Measurements from ENCODE around the gene TRH. TPM values are rescaled to one million over a fixed set of nuclear protein-coding genes. Genes with fewer than 3 reads are reported as not detected.

Gene TRH
- total and polyA plus RNA-seq, 2 donors (not counting 3 experiments of a cell fraction or from before 2014, with no cell fraction given): not detected

GRCh38 chr3:129976286-129976685, 1.8 kb downstream of the TRH start:
- FAIRE-seq: no peak
- Histone ChIP-seq H3K9me1 (replicated peaks; ENCODE audit: control insufficient read depth, extremely low read depth, insufficient read depth, low read length) (no peaks in the 10 kb centered on the region), H3K9ac (replicated peaks; ENCODE audit: extremely low read depth, insufficient read depth, low read length) (no peak overlapping the region), H3K9me3 (replicated peaks; ENCODE audit: control insufficient read depth, insufficient read depth, low read length) (no peaks in the 10 kb centered on the region), H3K79me2 (ENCODE audit: control insufficient read depth, insufficient read depth, low read length) (no peaks in the 10 kb centered on the region), H3K27ac (ENCODE audit: insufficient read depth, low read depth, low read length) (no peak overlapping the region), H3K4me2 (ENCODE audit: insufficient read depth, low read length) (no peak overlapping the region), H3K4me1 (ENCODE audit: control insufficient read depth, extremely low read depth, insufficient read depth, low read length) (no peaks in the 10 kb centered on the region), H3K36me3 (ENCODE audit: control insufficient read depth in 2 of 2, extremely low read depth in 1 of 2, insufficient read depth in 2 of 2, low read length in 2 of 2) (no peaks in the 10 kb centered on the region), H2AFZ (ENCODE audit: low read depth, low read length) (no peak overlapping the region), H3K27me3 (ENCODE audit: control insufficient read depth in 2 of 2, insufficient read depth in 2 of 2, low read length in 2 of 2) (peaks cover 52 to 53% of the 10 kb centered on the region in 2 experiments), H4K20me1 (replicated peaks; ENCODE audit: control insufficient read depth, extremely low read depth, insufficient read depth, low read length) (no peaks in the 10 kb centered on the region), H3K4me3 (replicated peaks in 1 of 3; ENCODE audit: insufficient read depth in 1 of 3, low read depth in 1 of 3, low read length in 3 of 3) (no peak overlapping the region)
- BruUV-seq (replicated peaks): no TSS peak
- no peak for TF ChIP-seq CTCF (IDR thresholded peaks at IDR 0.05; ENCODE audit: extremely low read depth in 1 of 2, insufficient read depth in 1 of 2, low read depth in 1 of 2, low read length in 2 of 2)
- no peak for TF ChIP-seq JUN (IDR thresholded peaks at IDR 0.05; ENCODE audit: borderline replicate concordance, insufficient read depth, insufficient read length, low read depth)
- no peak for TF ChIP-seq GATA2 (IDR thresholded peaks at IDR 0.05; ENCODE audit: insufficient read depth, insufficient read length, low read depth, low read length)
- no peak for DNase-seq (ENCODE audit: low read depth, low spot score)
- CTCF ChIA-PET: no interaction called here
- intact Hi-C loops (cut with micrococcal nuclease) (no loop called here), dilution Hi-C loops (cut with MboI; ENCODE audit: extremely low pct_ligation_motif_present, low sequenced_read_pairs) (no loop called here)
- POLR2A ChIA-PET: no interaction called here

- ChIA-PET POLR2A (no interaction called here), CTCF (interaction anchor here (1.5 kb wide), 1 partner anchor 16 kb away, joined by 4 read pairs; no protein-coding TSS in a partner anchor)
- Histone ChIP-seq H3K9me1 (replicated peaks; ENCODE audit: control insufficient read depth, extremely low read depth, insufficient read depth, low read length) (no peaks in the 10 kb centered on the region), H3K36me3 (ENCODE audit: control insufficient read depth in 2 of 2, extremely low read depth in 1 of 2, insufficient read depth in 2 of 2, low read length in 2 of 2) (no peaks in the 10 kb centered on the region), H3K79me2 (ENCODE audit: control insufficient read depth, insufficient read depth, low read length) (no peaks in the 10 kb centered on the region), H3K27me3 (ENCODE audit: control insufficient read depth in 2 of 2, insufficient read depth in 2 of 2, low read length in 2 of 2) (peaks cover 42 to 43% of the 10 kb centered on the region in 2 experiments), H3K4me3 (replicated peaks in 1 of 3; ENCODE audit: insufficient read depth in 1 of 3, low read depth in 1 of 3, low read length in 3 of 3) (no peak overlapping the region), H3K4me1 (ENCODE audit: control insufficient read depth, extremely low read depth, insufficient read depth, low read length) (no peaks in the 10 kb centered on the region), H2AFZ (ENCODE audit: low read depth, low read length) (no peak overlapping the region), H3K4me2 (ENCODE audit: insufficient read depth, low read length) (no peak overlapping the region), H4K20me1 (replicated peaks; ENCODE audit: control insufficient read depth, extremely low read depth, insufficient read depth, low read length) (no peaks in the 10 kb centered on the region), H3K9me3 (replicated peaks; ENCODE audit: control insufficient read depth, insufficient read depth, low read length) (no peaks in the 10 kb centered on the region), H3K27ac (ENCODE audit: insufficient read depth, low read depth, low read length) (no peak overlapping the region), H3K9ac (replicated peaks; ENCODE audit: extremely low read depth, insufficient read depth, low read length) (no peak overlapping the region)
- FAIRE-seq: no peak
- intact Hi-C loops (cut with micrococcal nuclease) (no loop called here), dilution Hi-C loops (cut with MboI; ENCODE audit: extremely low pct_ligation_motif_present, low sequenced_read_pairs) (no loop called here)
- no peak for DNase-seq (ENCODE audit: low read depth, low spot score)
- no peak for TF ChIP-seq MAX (IDR thresholded peaks at IDR 0.05; ENCODE audit: insufficient read depth, insufficient read length)
- TF ChIP-seq EZH2 (IDR thresholded peaks at IDR 0.05; ENCODE audit: borderline replicate concordance, low read depth, low read length, severe bottlenecking): no peak
- no peak for TF ChIP-seq CTCF (IDR thresholded peaks at IDR 0.05; ENCODE audit: extremely low read depth in 1 of 2, insufficient read depth in 1 of 2, low read depth in 1 of 2, low read length in 2 of 2)
- TF ChIP-seq GATA2 (IDR thresholded peaks at IDR 0.05; ENCODE audit: insufficient read depth, insufficient read length, low read depth, low read length): no peak
- no peak for TF ChIP-seq FOS (IDR thresholded peaks at IDR 0.05; ENCODE audit: borderline replicate concordance, insufficient read depth, low read length)
- TF ChIP-seq JUN (IDR thresholded peaks at IDR 0.05; ENCODE audit: borderline replicate concordance, insufficient read depth, insufficient read length, low read depth): no peak
- TF ChIP-seq POLR2AphosphoS5 (IDR thresholded peaks at IDR 0.05; ENCODE audit: insufficient read depth, low read depth, low read length): no peak
- no peak for TF ChIP-seq POLR2A (IDR thresholded peaks at IDR 0.05; ENCODE audit: low read depth, low read length)
- no peak for TF ChIP-seq MYC (IDR thresholded peaks at IDR 0.05; ENCODE audit: low read depth, low read length)
- BruUV-seq (replicated peaks): no TSS peak
These were observed 3.6 kb downstream of the TRH start for GRCh38 chr3:129978123-129978522.

Measured in endothelial cell of umbilical vein (primary cell).